B cell (primary cell): ENCODE measurements around the gene MEGF11. TPM values are rescaled to one million over a fixed set of nuclear protein-coding genes. Genes with fewer than 3 reads are reported as not detected.

ENCODE experiments used
- ATAC-seq: fragments of 200-7000 bp; cut with Tn5 transposase; one replicate; pipeline ENCODE4 v1.10.0; 2021; ENCODE audit warnings: low read depth, mild to moderate bottlenecking, moderate number of reproducible peaks, moderate library complexity
- CTCF ChIA-PET: fragments of 350-600 bp; sonication (Branson Sonifier 250); formaldehyde crosslinking; loops from one replicate; lab custom pipeline; 2021; ENCODE audit warnings: antibody characterized with exemption, inconsistent platforms; lab: Charles Lee
- POLR2A ChIA-PET: fragments of 350-600 bp; sonication (Branson Sonifier 250); formaldehyde crosslinking; loops from one replicate; lab custom pipeline; 2021; ENCODE audit warnings: antibody characterized with exemption; lab: Charles Lee
- DNase-seq: peaks from one replicate; pipeline ENCODE4 v3.0.0; 2013
- H2AFZ ChIP-seq: 2 replicates; pipeline ENCODE4 v1.6.1; 2012; ENCODE audit warnings: mild to moderate bottlenecking, low read depth, low read length; ENCODE audit not compliant: insufficient read depth, poor library complexity, severe bottlenecking
- H3K27ac ChIP-seq, 2 donors: 1 replicate in 1 of 2; 2 replicates in 1 of 2; pipeline ENCODE4 v1.5.1; 2012 to 2013; ENCODE audit warnings: low read length in 2 of 2, mild to moderate bottlenecking in 2 of 2, moderate library complexity in 1 of 2
- H3K27me3 ChIP-seq, 4 experiments: fragments of 200-600 bp in 1 of 4; sonication (generic) in 1 of 4; replicated peaks in 1 of 4; 1 replicate in 2 of 4; 2 replicates in 2 of 4; pipeline versions ENCODE4 v1.6.1 to v1.7.0; 2013 to 2016; ENCODE audit warnings: low read length in 3 of 4, mild to moderate bottlenecking in 2 of 4, mixed read lengths in 1 of 4, moderate library complexity in 1 of 4; ENCODE audit not compliant: insufficient read depth in 4 of 4, control insufficient read depth in 3 of 4; ENCODE audit errors: control extremely low read depth in 1 of 4
- H3K36me3 ChIP-seq, 2 experiments: replicated peaks in 1 of 2; 1 replicate in 1 of 2; 2 replicates in 1 of 2; pipeline versions ENCODE4 v1.6.1 to v1.7.1; 2013; ENCODE audit warnings: low read length in 1 of 2; ENCODE audit not compliant: insufficient read depth in 2 of 2, control insufficient read depth in 1 of 2; ENCODE audit errors: control extremely low read depth in 1 of 2, extremely low read depth in 1 of 2
- H3K4me1 ChIP-seq, 2 donors: fragments of 200-600 bp in 1 of 2; sonication (generic) in 1 of 2; 1 replicate in 1 of 2; 2 replicates in 1 of 2; pipeline versions ENCODE4 v1.5.1 to v1.6.1; 2013 to 2017; ENCODE audit warnings: low read length in 2 of 2; ENCODE audit not compliant: control insufficient read depth in 2 of 2, insufficient read depth in 2 of 2
- H3K4me2 ChIP-seq: replicated peaks from 2 replicates; pipeline ENCODE3; 2012; ENCODE audit warnings: mild to moderate bottlenecking, low read depth, low read length; ENCODE audit not compliant: poor library complexity, severe bottlenecking
- H3K4me3 ChIP-seq, 5 experiments: fragments of 200-600 bp in 1 of 5; sonication (generic) in 1 of 5; 1 replicate in 3 of 5; 2 replicates in 2 of 5; pipeline versions ENCODE4 v1.5.1 to v1.7.0; 2011 to 2016; ENCODE audit warnings: low read length in 4 of 5, mild to moderate bottlenecking in 4 of 5, low read depth in 2 of 5, control low read depth in 1 of 5, moderate library complexity in 1 of 5; ENCODE audit not compliant: insufficient read depth in 1 of 5; ENCODE audit errors: control extremely low read depth in 1 of 5, extremely low read depth in 1 of 5
- H3K79me2 ChIP-seq: fragments of 200-600 bp; sonication (generic); one replicate; pipeline ENCODE4 v1.6.0; 2016; ENCODE audit warnings: low read length; ENCODE audit not compliant: control insufficient read depth, insufficient read depth
- H3K9ac ChIP-seq: fragments of 200-600 bp; sonication (generic); 2 replicates; pipeline ENCODE4 v1.6.1; 2017; ENCODE audit warnings: mild to moderate bottlenecking, low read length, moderate library complexity
- H3K9me3 ChIP-seq, 3 donors: one replicate each; pipeline versions ENCODE4 v1.6.1 to v1.7.1; 2013; ENCODE audit warnings: low read length in 2 of 3; ENCODE audit not compliant: control insufficient read depth in 2 of 3, insufficient read depth in 1 of 3; ENCODE audit errors: control extremely low read depth in 1 of 3
- H4K20me1 ChIP-seq: 2 replicates; pipeline ENCODE4 v1.6.0; 2012; ENCODE audit warnings: mild to moderate bottlenecking, low read length; ENCODE audit not compliant: insufficient read depth, control insufficient read depth, poor library complexity, severe bottlenecking
- H3K27ac Mint-ChIP-seq: one replicate; pipeline ENCODE4 v1.8.0; 2021; ENCODE audit warnings: mixed read lengths
- H3K27me3 Mint-ChIP-seq: one replicate; pipeline ENCODE4 v1.8.0; 2021; ENCODE audit warnings: mixed read lengths
- H3K4me1 Mint-ChIP-seq: one replicate; pipeline ENCODE4 v1.8.0; 2021; ENCODE audit warnings: mixed read lengths
- H3K4me3 Mint-ChIP-seq: one replicate; pipeline ENCODE4 v1.8.0; 2021; ENCODE audit warnings: mixed read lengths
- H3K9me3 Mint-ChIP-seq: one replicate; pipeline ENCODE4 v1.8.0; 2022; ENCODE audit warnings: mixed read lengths; ENCODE audit not compliant: insufficient read depth
- EZH2 ChIP-seq: IDR thresholded peaks from 2 replicates; pipeline ENCODE4 v1.6.1; 2012; ENCODE audit warnings: borderline replicate concordance, low read depth, mild to moderate bottlenecking, moderate library complexity, low read length; ENCODE audit not compliant: insufficient read depth, poor library complexity, severe bottlenecking
- WGBS: methylation state at CpG from one replicate; pipeline ENCODE4 v1.1.5; 2013; ENCODE audit warnings: missing lambda C conversion rate; ENCODE audit not compliant: insufficient coverage; 5-methylcytosine and 5-hydroxymethylcytosine counted together
- intact Hi-C: fragments of 100-400 bp; cut with micrococcal nuclease; formaldehyde crosslinking; loops from one replicate; pipeline ENCODE4 v1.10.0; 2022
- polyA plus RNA-seq: library from polyadenylated mRNA; depleted of rRNA; stranded (reverse); fragments of >200 nt; gene quantifications from 2 replicates; pipeline ENCODE4 v1.2.3, GENCODE V29; 2012
- total RNA-seq, 2 donors: library from RNA; stranded (reverse); fragments of 120-200 nt in 1 of 2; gene quantifications; 1 replicate in 1 of 2; 2 replicates in 1 of 2; pipeline versions ENCODE4 v1.2.3 to v1.2.4, GENCODE V29; 2013 to 2022
- TF ChIP-seq, protein P1 (sequence below): fragments of 200-600 bp; IDR thresholded peaks from one replicate; pipeline ENCODE4 v1.8.0; 2022; ENCODE audit warnings: antibody characterized with exemption, mild to moderate bottlenecking

MEGF11 gene
- total and polyA plus RNA-seq, 2 donors (not counting 1 experiment from before 2014, with no cell fraction given), result 0.04 to 0.34 TPM

DNA sequence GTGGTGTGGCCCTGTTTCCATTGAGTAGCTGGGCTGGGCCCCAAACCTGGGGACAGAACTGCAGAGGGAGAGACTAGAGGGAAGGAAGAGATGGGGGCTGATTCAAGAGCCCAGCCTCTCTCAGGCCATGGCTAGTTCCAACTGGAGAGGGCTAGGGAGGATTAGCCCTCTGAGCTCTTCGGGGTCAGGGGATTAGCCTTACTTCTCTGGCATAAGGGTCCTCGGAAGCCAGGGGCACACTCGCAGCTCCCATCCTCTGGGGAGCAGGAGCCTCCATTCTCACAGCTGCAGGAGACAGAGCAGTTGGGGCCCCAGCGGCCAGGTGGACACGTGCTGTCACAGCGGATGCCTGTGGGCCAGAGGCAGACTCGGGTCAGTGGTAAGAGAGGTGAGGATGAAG is 330.9 kb downstream of the MEGF11 start:
- DNase-seq (no peak), ATAC-seq (no peak)
- Mint-ChIP-seq H3K27me3 (no peaks in the 10 kb centered on the region), H3K9me3 (no peaks in the 10 kb centered on the region), H3K4me1 (peaks cover 50% of the 10 kb centered on the region), H3K4me3 (peak overlapping the region; percentile 3), H3K27ac (peak overlapping the region; percentile 51)
- no peak overlapping the region for H2AFZ ChIP-seq
- no peak overlapping the region for H3K4me2 ChIP-seq
- H3K9ac ChIP-seq, result no peak overlapping the region
- no peak overlapping the region for H3K27ac ChIP-seq
- ChIA-PET CTCF (no interaction called here), POLR2A (interaction anchor here (1.5 kb wide), 1 partner anchor 53 kb away, joined by 4 read pairs; the partner anchor contains the start of gene RAB11A)
- intact Hi-C loops, result loop anchor here (5.0 kb wide), 1 partner anchor 60 kb away; no protein-coding TSS in a partner anchor
- H3K9me3 ChIP-seq, result no peaks in the 10 kb centered on the region
- H3K27me3 ChIP-seq, result no peaks in the 10 kb centered on the region
- TF ChIP-seq, protein P1, sequence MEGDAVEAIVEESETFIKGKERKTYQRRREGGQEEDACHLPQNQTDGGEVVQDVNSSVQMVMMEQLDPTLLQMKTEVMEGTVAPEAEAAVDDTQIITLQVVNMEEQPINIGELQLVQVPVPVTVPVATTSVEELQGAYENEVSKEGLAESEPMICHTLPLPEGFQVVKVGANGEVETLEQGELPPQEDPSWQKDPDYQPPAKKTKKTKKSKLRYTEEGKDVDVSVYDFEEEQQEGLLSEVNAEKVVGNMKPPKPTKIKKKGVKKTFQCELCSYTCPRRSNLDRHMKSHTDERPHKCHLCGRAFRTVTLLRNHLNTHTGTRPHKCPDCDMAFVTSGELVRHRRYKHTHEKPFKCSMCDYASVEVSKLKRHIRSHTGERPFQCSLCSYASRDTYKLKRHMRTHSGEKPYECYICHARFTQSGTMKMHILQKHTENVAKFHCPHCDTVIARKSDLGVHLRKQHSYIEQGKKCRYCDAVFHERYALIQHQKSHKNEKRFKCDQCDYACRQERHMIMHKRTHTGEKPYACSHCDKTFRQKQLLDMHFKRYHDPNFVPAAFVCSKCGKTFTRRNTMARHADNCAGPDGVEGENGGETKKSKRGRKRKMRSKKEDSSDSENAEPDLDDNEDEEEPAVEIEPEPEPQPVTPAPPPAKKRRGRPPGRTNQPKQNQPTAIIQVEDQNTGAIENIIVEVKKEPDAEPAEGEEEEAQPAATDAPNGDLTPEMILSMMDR, result no peak
- no peak for TF ChIP-seq EZH2
- H3K4me3 ChIP-seq, result no peak overlapping the region
- peaks cover 46% of the 10 kb centered on the region in 2 donors for H3K4me1 ChIP-seq
- H3K79me2 ChIP-seq, result peaks cover 8% of the 10 kb centered on the region
- H4K20me1 ChIP-seq, result no peaks in the 10 kb centered on the region
- H3K36me3 ChIP-seq, result no peaks in the 10 kb centered on the region
- 100% methylated on average over 7 of the region's 7 CpGs for WGBS

DNA sequence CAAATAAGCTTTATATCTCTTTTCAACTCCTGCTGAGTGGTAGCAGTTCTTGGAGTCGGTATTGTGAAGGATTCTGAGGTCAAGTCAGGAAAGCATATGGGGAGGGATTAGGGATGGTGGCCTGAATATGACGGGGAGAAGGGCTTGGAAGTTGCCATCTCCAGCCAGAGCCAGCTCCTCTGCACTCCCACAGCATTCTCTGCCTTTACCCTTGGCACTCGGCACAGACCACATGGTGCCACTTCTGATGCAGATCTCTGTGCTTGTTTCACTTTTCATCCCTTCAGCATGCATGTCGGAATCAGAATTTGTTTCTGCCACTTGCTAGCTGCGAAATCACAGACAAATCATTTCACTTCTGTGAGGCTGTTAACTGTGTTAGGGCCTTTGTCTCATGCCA is 331.8 kb downstream of the MEGF11 start:
- Mint-ChIP-seq H3K9me3 (no peaks in the 10 kb centered on the region), H3K27ac (peak overlapping the region; percentile 57), H3K4me1 (peaks cover 58% of the 10 kb centered on the region), H3K27me3 (no peaks in the 10 kb centered on the region), H3K4me3 (peak overlapping the region; percentile 73)
- CTCF ChIA-PET, result interaction anchor here (1.1 kb wide), 2 partner anchors 18 to 53 kb away, joined by 3 to 4 read pairs; partner anchors contain the start of gene RAB11A
- Histone ChIP-seq H3K27ac (peak overlapping the region; percentile 30 to 69), H3K4me2 (peak overlapping the region; percentile 60), H3K9ac (peak overlapping the region; percentile 16), H2AFZ (peak overlapping the region; percentile 46), H4K20me1 (no peaks in the 10 kb centered on the region), H3K27me3 (no peaks in the 10 kb centered on the region), H3K9me3 (no peaks in the 10 kb centered on the region), H3K4me3 (peak overlapping the region in 2 of 5 experiments; percentile 27 to 28), H3K4me1 (peaks cover 54 to 55% of the 10 kb centered on the region in 2 donors), H3K79me2 (peaks cover 11% of the 10 kb centered on the region), H3K36me3 (no peaks in the 10 kb centered on the region)
- POLR2A ChIA-PET, result interaction anchor here (1.5 kb wide), 1 partner anchor 52 kb away, joined by 4 read pairs; the partner anchor contains the start of gene RAB11A
- intact Hi-C loops, result loop anchor here (5.0 kb wide), 1 partner anchor 61 kb away; no protein-coding TSS in a partner anchor
- peak; percentile 53 for DNase-seq
- no peak for ATAC-seq
- TF ChIP-seq, protein P1, result no peak
- no peak for TF ChIP-seq EZH2
- WGBS, result 59% methylated on average over 2 of the region's 5 CpGs
